Hepatocyte (in vitro differentiated cells): Measurements from ENCODE around the gene CHST11. TPM values are rescaled to one million over a fixed set of nuclear protein-coding genes. Genes with fewer than 3 reads are reported as not detected.

Experiments
- DNase-seq: peaks from one replicate; pipeline ENCODE4 v3.0.0-alpha.2; 2016; ENCODE audit warnings: low spot score
- H2AFZ ChIP-seq: fragments of 200-600 bp; sonication (generic); 2 replicates; pipeline ENCODE4 v1.6.0; 2016; ENCODE audit warnings: antibody characterized with exemption, mild to moderate bottlenecking
- H3K27ac ChIP-seq: fragments of 200-600 bp; sonication (generic); 2 replicates; pipeline ENCODE4 v1.5.1; 2016; ENCODE audit warnings: mild to moderate bottlenecking
- H3K27me3 ChIP-seq: fragments of 200-600 bp; sonication (generic); 2 replicates; pipeline ENCODE4 v1.6.1; 2016
- H3K36me3 ChIP-seq: fragments of 200-600 bp; sonication (generic); replicated peaks from 2 replicates; pipeline ENCODE4 v1.5.1; 2016; ENCODE audit warnings: low read depth; ENCODE audit not compliant: insufficient read depth
- H3K4me1 ChIP-seq: fragments of 200-600 bp; sonication (generic); 2 replicates; pipeline ENCODE4 v1.5.1; 2016; ENCODE audit warnings: mild to moderate bottlenecking, moderate library complexity; ENCODE audit not compliant: insufficient read depth
- H3K4me2 ChIP-seq: fragments of 200-600 bp; sonication (generic); 2 replicates; pipeline ENCODE4 v1.6.0; 2016
- H3K4me3 ChIP-seq: fragments of 200-600 bp; sonication (generic); 2 replicates; pipeline ENCODE4 v1.5.1; 2016; ENCODE audit warnings: mild to moderate bottlenecking
- H3K79me2 ChIP-seq: fragments of 200-600 bp; sonication (generic); 2 replicates; pipeline ENCODE4 v1.6.0; 2017; ENCODE audit warnings: mild to moderate bottlenecking
- H3K9me2 ChIP-seq: fragments of 200-600 bp; sonication (generic); replicated peaks from 2 replicates; pipeline ENCODE4 v1.6.0; 2017; ENCODE audit warnings: mild to moderate bottlenecking; ENCODE audit not compliant: insufficient read depth
- H3K9me3 ChIP-seq: fragments of 200-600 bp; sonication (generic); 2 replicates; pipeline ENCODE4 v1.5.1; 2016; ENCODE audit warnings: low read depth, mild to moderate bottlenecking
- H4K20me1 ChIP-seq: fragments of 200-600 bp; sonication (generic); 2 replicates; pipeline ENCODE4 v1.6.0; 2016; ENCODE audit warnings: mild to moderate bottlenecking; ENCODE audit not compliant: insufficient read depth, poor library complexity, severe bottlenecking
- EZH2 ChIP-seq: fragments of 200-600 bp; sonication (generic); IDR thresholded peaks from 2 replicates; pipeline ENCODE4 v1.6.1; 2016; ENCODE audit warnings: antibody characterized with exemption, mild to moderate bottlenecking, borderline replicate concordance
- EZH2phosphoT487 ChIP-seq: fragments of 200-600 bp; sonication (generic); IDR thresholded peaks from one replicate; pipeline ENCODE4 v1.6.1; 2018; ENCODE audit warnings: antibody characterized with exemption, mild to moderate bottlenecking, low read depth, moderate library complexity; ENCODE audit not compliant: unreplicated experiment, severe bottlenecking
- WGBS: methylation state at CpG from one replicate; pipeline ENCODE4 v1.1.6; 2016; ENCODE audit warnings: low lambda C conversion rate; ENCODE audit errors: missing lambda C conversion rate; 5-methylcytosine and 5-hydroxymethylcytosine counted together
- polyA plus RNA-seq: library from polyadenylated mRNA; unstranded; fragments of >200 nt; fragmentation: Nextera tagmentation; extraction: Ambion mirVana; gene quantifications from 2 replicates; pipeline ENCODE4 v1.2.1, GENCODE V29; 2016
- total RNA-seq: library from RNA; depleted of rRNA; stranded (reverse); fragments of >200 nt; gene quantifications from 2 replicates; pipeline ENCODE4 v1.2.3, GENCODE V29; 2014
- TF ChIP-seq, protein P1 (sequence below): fragments of 200-600 bp; sonication (generic); IDR thresholded peaks from 2 replicates; pipeline ENCODE4 v1.5.1; 2016; ENCODE audit warnings: antibody characterized with exemption, mild to moderate bottlenecking; ENCODE audit not compliant: poor library complexity

Gene CHST11
- total and polyA plus RNA-seq, 2 experiments from 2014 or later, result 5.2 to 8.9 TPM

DNA sequence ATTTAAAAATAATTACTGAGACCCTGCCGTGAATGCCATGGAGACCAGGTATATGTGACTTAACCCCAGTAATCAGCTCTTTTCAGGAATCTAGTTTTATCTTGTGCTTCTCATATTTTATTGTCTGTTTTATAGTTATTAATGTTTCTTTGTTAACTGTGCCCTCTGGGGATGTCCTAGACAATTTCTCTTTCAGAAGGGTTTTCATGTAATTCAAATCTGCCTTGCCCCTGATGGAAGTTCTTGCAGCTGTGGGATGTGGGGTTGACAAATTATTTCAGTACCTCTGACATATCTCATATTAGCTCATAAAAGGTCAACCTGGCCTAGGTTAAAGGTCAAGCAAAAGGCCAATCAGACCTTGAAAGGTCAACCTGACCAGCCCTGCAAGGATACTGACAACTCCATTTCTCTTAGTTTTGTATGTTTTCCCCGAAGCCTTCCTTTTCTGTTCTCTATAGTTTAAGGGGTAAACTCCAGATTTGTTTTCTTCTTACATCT is 319.0 kb downstream of the CHST11 start:
- no peak overlapping the region for H2AFZ ChIP-seq
- 78% methylated on average over 2 of the region's 2 CpGs for WGBS

DNA sequence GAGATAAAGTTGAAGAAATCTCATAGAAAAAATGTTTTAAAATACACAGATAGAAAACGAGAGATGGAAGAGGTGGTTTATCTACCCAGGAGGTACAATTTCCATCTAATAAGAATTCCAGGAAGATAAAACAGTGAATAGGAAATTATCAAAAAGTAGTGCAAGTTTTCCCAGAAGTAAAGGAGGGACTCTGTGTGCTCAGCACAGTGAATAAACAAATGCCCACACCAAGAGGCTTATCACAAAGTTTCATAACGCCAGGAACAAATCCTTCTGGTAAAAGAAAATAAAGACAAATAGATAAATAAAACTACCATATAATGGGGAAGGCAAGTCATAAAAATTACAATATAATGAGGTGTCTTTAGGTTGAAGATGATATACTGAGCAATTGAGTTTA is 322.4 kb downstream of the CHST11 start:
- H3K27ac ChIP-seq, result no peak overlapping the region
- H3K9me3 ChIP-seq, result no peaks in the 10 kb centered on the region
- DNase-seq, result no peak
- H3K79me2 ChIP-seq, result no peaks in the 10 kb centered on the region
- no peak overlapping the region for H2AFZ ChIP-seq
- no peak overlapping the region for H3K4me3 ChIP-seq
- H3K9me2 ChIP-seq, result no peaks in the 10 kb centered on the region
- no peaks in the 10 kb centered on the region for H4K20me1 ChIP-seq
- H3K27me3 ChIP-seq, result no peaks in the 10 kb centered on the region
- no peak overlapping the region for H3K4me2 ChIP-seq
- 55% methylated on average over 2 of the region's 2 CpGs for WGBS
- H3K4me1 ChIP-seq, result no peaks in the 10 kb centered on the region
- no peaks in the 10 kb centered on the region for H3K36me3 ChIP-seq
- TF ChIP-seq, protein P1, sequence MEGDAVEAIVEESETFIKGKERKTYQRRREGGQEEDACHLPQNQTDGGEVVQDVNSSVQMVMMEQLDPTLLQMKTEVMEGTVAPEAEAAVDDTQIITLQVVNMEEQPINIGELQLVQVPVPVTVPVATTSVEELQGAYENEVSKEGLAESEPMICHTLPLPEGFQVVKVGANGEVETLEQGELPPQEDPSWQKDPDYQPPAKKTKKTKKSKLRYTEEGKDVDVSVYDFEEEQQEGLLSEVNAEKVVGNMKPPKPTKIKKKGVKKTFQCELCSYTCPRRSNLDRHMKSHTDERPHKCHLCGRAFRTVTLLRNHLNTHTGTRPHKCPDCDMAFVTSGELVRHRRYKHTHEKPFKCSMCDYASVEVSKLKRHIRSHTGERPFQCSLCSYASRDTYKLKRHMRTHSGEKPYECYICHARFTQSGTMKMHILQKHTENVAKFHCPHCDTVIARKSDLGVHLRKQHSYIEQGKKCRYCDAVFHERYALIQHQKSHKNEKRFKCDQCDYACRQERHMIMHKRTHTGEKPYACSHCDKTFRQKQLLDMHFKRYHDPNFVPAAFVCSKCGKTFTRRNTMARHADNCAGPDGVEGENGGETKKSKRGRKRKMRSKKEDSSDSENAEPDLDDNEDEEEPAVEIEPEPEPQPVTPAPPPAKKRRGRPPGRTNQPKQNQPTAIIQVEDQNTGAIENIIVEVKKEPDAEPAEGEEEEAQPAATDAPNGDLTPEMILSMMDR, result no peak
- TF ChIP-seq EZH2phosphoT487, result no peak
- no peak for TF ChIP-seq EZH2

More for the DNA sequence above, 319.0 kb downstream of the CHST11 start:
- no peak overlapping the region for H3K27ac ChIP-seq
- no peak overlapping the region for H3K4me2 ChIP-seq
- H3K36me3 ChIP-seq, result no peaks in the 10 kb centered on the region
- peaks cover 5% of the 10 kb centered on the region for H3K9me3 ChIP-seq
- H3K79me2 ChIP-seq, result no peaks in the 10 kb centered on the region
- no peak for DNase-seq
- no peaks in the 10 kb centered on the region for H4K20me1 ChIP-seq
- no peaks in the 10 kb centered on the region for H3K4me1 ChIP-seq
- TF ChIP-seq EZH2, result no peak
- TF ChIP-seq EZH2phosphoT487, result no peak
- TF ChIP-seq, protein P1, result no peak
- no peak overlapping the region for H3K4me3 ChIP-seq
- no peaks in the 10 kb centered on the region for H3K27me3 ChIP-seq
- H3K9me2 ChIP-seq, result no peaks in the 10 kb centered on the region

DNA sequence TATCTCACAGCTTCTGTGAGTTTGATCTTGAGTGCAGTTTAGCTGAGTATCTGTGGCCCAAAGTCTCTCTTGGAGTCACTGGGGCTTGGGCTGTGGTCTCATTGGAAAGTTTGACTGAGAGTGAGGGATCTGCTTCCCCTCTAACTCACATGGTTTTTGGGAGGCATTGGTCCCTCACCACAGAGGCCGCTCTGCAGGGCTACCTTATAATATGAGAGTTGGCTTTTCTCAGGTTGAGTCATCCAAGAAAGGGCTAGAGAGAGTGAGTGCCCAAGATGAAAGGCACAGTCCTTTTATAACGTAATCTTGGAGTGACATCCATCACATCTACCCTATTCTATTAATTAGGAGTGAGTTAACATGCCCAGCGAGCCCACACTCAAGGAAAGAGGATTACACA is 325.5 kb downstream of the CHST11 start:
- H3K27ac ChIP-seq, result no peak overlapping the region
- no peaks in the 10 kb centered on the region for H3K4me1 ChIP-seq
- TF ChIP-seq EZH2phosphoT487, result no peak
- TF ChIP-seq, protein P1, result no peak
- no peak for TF ChIP-seq EZH2
- no peak overlapping the region for H3K4me2 ChIP-seq
- H3K9me2 ChIP-seq, result no peaks in the 10 kb centered on the region
- no peaks in the 10 kb centered on the region for H3K9me3 ChIP-seq
- no peak overlapping the region for H3K4me3 ChIP-seq
- H3K36me3 ChIP-seq, result no peaks in the 10 kb centered on the region
- no peaks in the 10 kb centered on the region for H4K20me1 ChIP-seq
- no peaks in the 10 kb centered on the region for H3K27me3 ChIP-seq
- WGBS, result 82% methylated on average over 3 of the region's 3 CpGs
- no peaks in the 10 kb centered on the region for H3K79me2 ChIP-seq
- DNase-seq, result no peak
- no peak overlapping the region for H2AFZ ChIP-seq
